Neural progenitor cell (in vitro differentiated cells): ENCODE results near the gene COL4A5. TPM values are rescaled to one million over a fixed set of nuclear protein-coding genes. Genes with fewer than 3 reads are reported as not detected.

Experiments used
- DNase-seq: peaks from one replicate; pipeline ENCODE4 v3.0.0-alpha.2; 2016; ENCODE audit warnings: low spot score
- H2AFZ ChIP-seq: fragments of 200-600 bp; sonication (generic); replicated peaks from 2 replicates; pipeline ENCODE4 v1.6.1; 2016; ENCODE audit warnings: antibody characterized with exemption
- H3F3A ChIP-seq: fragments of 200-600 bp; sonication (generic); 2 replicates; pipeline ENCODE4 v1.6.1; 2016; ENCODE audit warnings: antibody characterized with exemption, low read depth
- H3K27ac ChIP-seq: fragments of 200-600 bp; sonication (generic); 2 replicates; pipeline ENCODE4 v1.5.1; 2016; ENCODE audit warnings: mild to moderate bottlenecking
- H3K27me3 ChIP-seq: fragments of 200-600 bp; sonication (generic); 2 replicates; pipeline ENCODE4 v1.6.1; 2016; ENCODE audit warnings: mild to moderate bottlenecking, moderate library complexity
- H3K36me3 ChIP-seq: fragments of 200-600 bp; sonication (generic); 2 replicates; pipeline ENCODE4 v1.5.1; 2016
- H3K4me1 ChIP-seq: fragments of 200-600 bp; sonication (generic); 2 replicates; pipeline ENCODE4 v1.6.1; 2016; ENCODE audit warnings: mixed run types
- H3K4me2 ChIP-seq: fragments of 200-600 bp; sonication (generic); 2 replicates; pipeline ENCODE4 v1.6.1; 2016
- H3K4me3 ChIP-seq: fragments of 200-600 bp; sonication (generic); 2 replicates; pipeline ENCODE4 v1.5.1; 2016
- H3K79me2 ChIP-seq: fragments of 200-600 bp; sonication (generic); 2 replicates; pipeline ENCODE4 v1.6.1; 2016; ENCODE audit warnings: low read depth
- H3K9ac ChIP-seq: fragments of 200-600 bp; sonication (generic); 2 replicates; pipeline ENCODE4 v1.6.1; 2016
- H3K9me3 ChIP-seq: fragments of 200-600 bp; sonication (generic); 2 replicates; pipeline ENCODE4 v1.5.1; 2016; ENCODE audit warnings: low read depth
- H4K20me1 ChIP-seq: fragments of 200-600 bp; sonication (generic); 2 replicates; pipeline ENCODE4 v1.6.1; 2016; ENCODE audit warnings: low read depth
- H3K27ac Mint-ChIP-seq: 3 replicates; pipeline ENCODE4 v1.8.0; 2021; ENCODE audit warnings: mixed read lengths
- H3K27me3 Mint-ChIP-seq: 2 replicates; pipeline ENCODE4 v1.8.0; 2022; ENCODE audit warnings: low read depth, mild to moderate bottlenecking, inconsistent platforms, moderate library complexity, mixed read lengths; ENCODE audit not compliant: insufficient read depth
- H3K36me3 Mint-ChIP-seq: 3 replicates; pipeline ENCODE4 v1.8.0; 2021; ENCODE audit warnings: mixed read lengths
- H3K4me1 Mint-ChIP-seq: 3 replicates; pipeline ENCODE4 v1.8.0; 2021; ENCODE audit warnings: mixed read lengths
- H3K4me3 Mint-ChIP-seq: 3 replicates; pipeline ENCODE4 v1.8.0; 2021; ENCODE audit warnings: mild to moderate bottlenecking, moderate library complexity, mixed read lengths
- H3K9me3 Mint-ChIP-seq: 3 replicates; pipeline ENCODE4 v1.8.0; 2020; ENCODE audit warnings: mixed read lengths
- CTCF ChIP-seq: fragments of 200-600 bp; sonication (generic); IDR thresholded peaks from 2 replicates; pipeline ENCODE4 v1.5.1; 2017; ENCODE audit warnings: antibody characterized with exemption, mild to moderate bottlenecking
- EZH2 ChIP-seq: fragments of 200-600 bp; sonication (generic); IDR thresholded peaks from 2 replicates; pipeline ENCODE4 v1.6.1; 2017; ENCODE audit warnings: antibody characterized with exemption, mild to moderate bottlenecking, moderate library complexity
- EZH2phosphoT487 ChIP-seq: fragments of 200-600 bp; sonication (generic); IDR thresholded peaks from 2 replicates; pipeline ENCODE4 v1.6.1; 2017; ENCODE audit warnings: antibody characterized with exemption
- total RNA-seq: library from RNA; depleted of rRNA; stranded (reverse); fragments of >200 nt; gene quantifications from 2 replicates; pipeline ENCODE4 v1.2.3, GENCODE V29; 2015; ENCODE audit warnings: low replicate concordance

COL4A5 gene
- total RNA-seq, 1 donor from 2014 or later, result 115 TPM

GRCh38 chrX:108666101-108666500 lies 226.5 kb downstream of the COL4A5 start:
- no peak overlapping the region for H2AFZ ChIP-seq
- no peak overlapping the region for H3K27ac ChIP-seq
- no peaks in the 10 kb centered on the region for H3K9me3 ChIP-seq
- no peak overlapping the region for H3K4me3 ChIP-seq
- no peak overlapping the region for H3K9ac ChIP-seq
- H3F3A ChIP-seq, result no peaks in the 10 kb centered on the region
- no peaks in the 10 kb centered on the region for H4K20me1 ChIP-seq
- H3K4me2 ChIP-seq, result no peak overlapping the region
- no peak overlapping the region for H3K4me3 Mint-ChIP-seq
- H3K27me3 ChIP-seq, result no peaks in the 10 kb centered on the region
- no peak overlapping the region for H3K27ac Mint-ChIP-seq
- no peak for DNase-seq
- no peaks in the 10 kb centered on the region for H3K4me1 Mint-ChIP-seq
- H3K4me1 ChIP-seq, result no peaks in the 10 kb centered on the region
- no peaks in the 10 kb centered on the region for H3K9me3 Mint-ChIP-seq
- no peaks in the 10 kb centered on the region for H3K27me3 Mint-ChIP-seq
- no peaks in the 10 kb centered on the region for H3K36me3 ChIP-seq
- H3K36me3 Mint-ChIP-seq, result peaks cover 32% of the 10 kb centered on the region
- TF ChIP-seq EZH2 (no peak), EZH2phosphoT487 (no peak), CTCF (no peak)
- no peaks in the 10 kb centered on the region for H3K79me2 ChIP-seq

- no peaks in the 10 kb centered on the region for H3K9me3 ChIP-seq
- H3K27me3 Mint-ChIP-seq, result no peaks in the 10 kb centered on the region
- no peak overlapping the region for H3K4me3 ChIP-seq
- H3K9ac ChIP-seq, result no peak overlapping the region
- no peaks in the 10 kb centered on the region for H3F3A ChIP-seq
- H3K27ac ChIP-seq, result no peak overlapping the region
- H4K20me1 ChIP-seq, result no peaks in the 10 kb centered on the region
- H3K36me3 Mint-ChIP-seq, result peaks cover 14% of the 10 kb centered on the region
- H3K27ac Mint-ChIP-seq, result no peak overlapping the region
- H2AFZ ChIP-seq, result no peak overlapping the region
- no peaks in the 10 kb centered on the region for H3K4me1 Mint-ChIP-seq
- H3K4me1 ChIP-seq, result no peaks in the 10 kb centered on the region
- H3K36me3 ChIP-seq, result no peaks in the 10 kb centered on the region
- no peak for DNase-seq
- no peak overlapping the region for H3K4me3 Mint-ChIP-seq
- H3K9me3 Mint-ChIP-seq, result no peaks in the 10 kb centered on the region
- H3K4me2 ChIP-seq, result no peak overlapping the region
- no peaks in the 10 kb centered on the region for H3K27me3 ChIP-seq
- H3K79me2 ChIP-seq, result no peaks in the 10 kb centered on the region
- TF ChIP-seq CTCF, result no peak
- no peak for TF ChIP-seq EZH2
- no peak for TF ChIP-seq EZH2phosphoT487
Observed at GRCh38 chrX:108671526-108671925, 231.9 kb downstream of the COL4A5 start.

- H3K36me3 ChIP-seq, result no peaks in the 10 kb centered on the region
- H3K27me3 Mint-ChIP-seq, result no peaks in the 10 kb centered on the region
Observed at GRCh38 chrX:108696690-108697089, 257.1 kb downstream of the COL4A5 start.

More at GRCh38 chrX:108696690-108697089, 257.1 kb downstream of the COL4A5 start:
- DNase-seq, result no peak
- H3K9ac ChIP-seq, result no peak overlapping the region
- no peaks in the 10 kb centered on the region for H3K9me3 Mint-ChIP-seq
- no peak for TF ChIP-seq EZH2
- no peak for TF ChIP-seq EZH2phosphoT487
- no peak for TF ChIP-seq CTCF
- no peaks in the 10 kb centered on the region for H4K20me1 ChIP-seq
- H2AFZ ChIP-seq, result no peak overlapping the region
- H3K9me3 ChIP-seq, result no peaks in the 10 kb centered on the region
- no peak overlapping the region for H3K4me2 ChIP-seq
- peaks cover 4% of the 10 kb centered on the region for H3F3A ChIP-seq
- H3K79me2 ChIP-seq, result no peaks in the 10 kb centered on the region
- H3K4me1 ChIP-seq, result peaks cover 4% of the 10 kb centered on the region
- peaks cover 19% of the 10 kb centered on the region for H3K36me3 Mint-ChIP-seq
- no peaks in the 10 kb centered on the region for H3K27me3 ChIP-seq
- no peak overlapping the region for H3K4me3 ChIP-seq
- peaks cover 5% of the 10 kb centered on the region for H3K4me1 Mint-ChIP-seq
- H3K4me3 Mint-ChIP-seq, result no peak overlapping the region
- H3K27ac Mint-ChIP-seq, result no peak overlapping the region
- H3K27ac ChIP-seq, result no peak overlapping the region
